CD14-positive monocyte (primary cell): ENCODE results near the gene TULP3. TPM values are rescaled to one million over a fixed set of nuclear protein-coding genes. Genes with fewer than 3 reads are reported as not detected.

Experiments
- DNase-seq, 3 donors: peaks; one replicate each; pipeline ENCODE4 v3.0.0-alpha.2; 2011 to 2022
- H2AFZ ChIP-seq: 2 replicates; pipeline ENCODE4 v1.6.0; 2012; ENCODE audit warnings: mild to moderate bottlenecking, low read depth, low read length, inconsistent platforms; ENCODE audit not compliant: insufficient read depth, poor library complexity, severe bottlenecking
- H3K27ac ChIP-seq, 2 donors: 1 replicate in 1 of 2; 2 replicates in 1 of 2; pipeline ENCODE4 v1.5.1; 2012 to 2013; ENCODE audit warnings: low read length in 2 of 2, control low read depth in 1 of 2, inconsistent platforms in 1 of 2, low read depth in 1 of 2, mild to moderate bottlenecking in 1 of 2
- H3K27me3 ChIP-seq, 2 donors: one replicate each; pipeline versions ENCODE4 v1.6.0 to v1.6.1; 2011 to 2013; ENCODE audit warnings: low read length in 2 of 2; ENCODE audit not compliant: control insufficient read depth in 2 of 2, insufficient read depth in 2 of 2
- H3K36me3 ChIP-seq, 2 donors: replicated peaks in 1 of 2; 1 replicate in 1 of 2; 2 replicates in 1 of 2; pipeline versions ENCODE4 v1.5.1 to v1.6.1; 2012 to 2013; ENCODE audit warnings: low read length in 2 of 2, control low read depth in 1 of 2, inconsistent platforms in 1 of 2, mild to moderate bottlenecking in 1 of 2; ENCODE audit not compliant: insufficient read depth in 2 of 2, control insufficient read depth in 1 of 2
- H3K4me1 ChIP-seq, 2 donors: 1 replicate in 1 of 2; 2 replicates in 1 of 2; pipeline versions ENCODE4 v1.5.1 to v1.6.1; 2012 to 2013; ENCODE audit warnings: low read length in 2 of 2, control low read depth in 1 of 2, inconsistent platforms in 1 of 2, mild to moderate bottlenecking in 1 of 2, moderate library complexity in 1 of 2; ENCODE audit not compliant: insufficient read depth in 2 of 2, control insufficient read depth in 1 of 2
- H3K4me2 ChIP-seq: replicated peaks from 2 replicates; pipeline ENCODE3; 2012; ENCODE audit warnings: low read length, moderate library complexity, mild to moderate bottlenecking; ENCODE audit not compliant: poor library complexity, severe bottlenecking; ENCODE audit errors: extremely low read depth
- H3K4me3 ChIP-seq, 3 experiments: fragments of 200-600 bp in 1 of 3; sonication (generic) in 1 of 3; replicated peaks in 1 of 3; 1 replicate in 2 of 3; 2 replicates in 1 of 3; pipeline ENCODE4 v1.5.1; 2011 to 2013; ENCODE audit warnings: low read length in 3 of 3, mild to moderate bottlenecking in 3 of 3, control low read depth in 2 of 3, low read depth in 2 of 3, inconsistent platforms in 1 of 3, moderate library complexity in 1 of 3
- H3K79me2 ChIP-seq: 2 replicates; pipeline ENCODE4 v1.6.0; 2012; ENCODE audit warnings: mild to moderate bottlenecking, control low read depth, inconsistent platforms, low read length, moderate library complexity; ENCODE audit not compliant: insufficient read depth
- H3K9ac ChIP-seq: 2 replicates; pipeline ENCODE4 v1.6.0; 2017; ENCODE audit warnings: low read length, mild to moderate bottlenecking; ENCODE audit not compliant: insufficient read depth, poor library complexity, severe bottlenecking
- H3K9me3 ChIP-seq, 2 donors: replicated peaks in 1 of 2; 1 replicate in 1 of 2; 2 replicates in 1 of 2; pipeline versions ENCODE4 v1.5.1 to v1.6.1; 2012 to 2013; ENCODE audit warnings: low read length in 2 of 2, control low read depth in 1 of 2; ENCODE audit not compliant: control insufficient read depth in 1 of 2, insufficient read depth in 1 of 2
- H4K20me1 ChIP-seq: 2 replicates; pipeline ENCODE4 v1.6.0; 2012; ENCODE audit warnings: mild to moderate bottlenecking, low read length, control low read depth, moderate library complexity; ENCODE audit not compliant: insufficient read depth
- H3K27ac Mint-ChIP-seq, 7 donors: one replicate each; pipeline ENCODE4 v1.8.0; 2020; ENCODE audit warnings: mild to moderate bottlenecking in 7 of 7, mixed read lengths in 7 of 7, moderate library complexity in 6 of 7, inconsistent platforms in 2 of 7
- H3K27me3 Mint-ChIP-seq, 3 donors: one replicate each; pipeline ENCODE4 v1.8.0; 2021 to 2022; ENCODE audit warnings: low read depth in 3 of 3, mild to moderate bottlenecking in 3 of 3, mixed read lengths in 3 of 3, moderate library complexity in 3 of 3, inconsistent platforms in 1 of 3
- H3K36me3 Mint-ChIP-seq, 2 donors: one replicate each; pipeline ENCODE4 v1.8.0; 2020; ENCODE audit warnings: mixed read lengths in 2 of 2, inconsistent platforms in 1 of 2, mild to moderate bottlenecking in 1 of 2
- H3K4me1 Mint-ChIP-seq: one replicate; pipeline ENCODE4 v1.8.0; 2020; ENCODE audit warnings: mild to moderate bottlenecking, mixed read lengths
- H3K4me3 Mint-ChIP-seq, 2 donors: one replicate each; pipeline ENCODE4 v1.8.0; 2020; ENCODE audit warnings: mild to moderate bottlenecking in 2 of 2, mixed read lengths in 2 of 2, moderate library complexity in 1 of 2
- H3K9me3 Mint-ChIP-seq, 7 donors: one replicate each; pipeline ENCODE4 v1.8.0; 2020 to 2022; ENCODE audit warnings: mixed read lengths in 7 of 7, mild to moderate bottlenecking in 6 of 7, moderate library complexity in 6 of 7, inconsistent platforms in 2 of 7
- CTCF ChIP-seq: fragments of 200-600 bp; IDR thresholded peaks from one replicate; pipeline ENCODE4 v1.8.0; 2022; ENCODE audit warnings: antibody characterized with exemption, mild to moderate bottlenecking
- WGBS: methylation state at CpG from one replicate; pipeline ENCODE4 v1.1.5; 2013; ENCODE audit warnings: missing lambda C conversion rate; ENCODE audit not compliant: insufficient coverage; 5-methylcytosine and 5-hydroxymethylcytosine counted together
- intact Hi-C, 2 donors: fragments of 100-400 bp; cut with micrococcal nuclease; formaldehyde crosslinking; loops; one replicate each; pipeline versions ENCODE4 v1.15.0 to v1.15.1; 2023
- polyA plus RNA-seq, 3 donors: library from polyadenylated mRNA; depleted of rRNA in 1 of 3; unstranded in 2 of 3; stranded (reverse) in 1 of 3; fragments of 300-500 nt in 2 of 3; fragments of >200 nt in 1 of 3; fragmentation: Illumina TruSeq in 2 of 3; gene quantifications; 1 replicate in 2 of 3; 2 replicates in 1 of 3; pipeline ENCODE4 v1.2.3, GENCODE V29; 2012 to 2021

Gene TULP3
- polyA plus RNA-seq, 3 donors, result 1.7 to 3.6 (median 2.3) TPM

DNA sequence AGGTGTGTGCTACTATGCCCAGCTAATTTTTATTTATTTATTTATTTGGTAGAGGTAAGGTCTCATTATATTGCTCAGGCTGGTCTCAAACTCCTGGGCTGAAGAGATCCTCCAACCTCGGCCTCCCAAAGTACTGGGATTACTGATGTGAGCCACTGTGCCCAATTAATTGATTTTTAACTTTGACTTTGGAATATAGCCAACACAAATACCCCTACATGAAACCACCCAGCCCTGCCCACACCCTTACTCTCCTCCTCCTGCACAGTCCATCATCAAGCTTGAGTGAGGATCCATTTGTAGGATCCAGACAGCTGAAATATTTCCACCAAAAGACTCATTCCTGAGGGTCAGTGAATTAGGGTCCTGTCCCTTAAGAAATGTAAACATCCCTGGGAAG, 65.2 kb downstream of the TULP3 start:
- no CpG with 5 or more reads among the region's 1 CpG for WGBS
- Histone ChIP-seq H3K4me3 (no peak overlapping the region), H4K20me1 (no peaks in the 10 kb centered on the region), H3K4me1 (no peaks in the 10 kb centered on the region), H3K27me3 (peaks cover 29 to 41% of the 10 kb centered on the region in 2 donors), H3K36me3 (no peaks in the 10 kb centered on the region), H3K9me3 (peaks cover 0 to 15% of the 10 kb centered on the region in 2 donors), H3K9ac (no peak overlapping the region), H2AFZ (no peak overlapping the region), H3K27ac (no peak overlapping the region), H3K79me2 (no peaks in the 10 kb centered on the region), H3K4me2 (no peak overlapping the region)
- no peak for DNase-seq
- no peak overlapping the region for H3K27ac Mint-ChIP-seq
- no peak overlapping the region for H3K4me3 Mint-ChIP-seq
- intact Hi-C loops, result no loop called here
- peaks cover 0 to 11% (median 1%) of the 10 kb centered on the region in 7 donors for H3K9me3 Mint-ChIP-seq
- peaks cover 14% of the 10 kb centered on the region for H3K4me1 Mint-ChIP-seq
- peaks cover 45 to 58% (median 50%) of the 10 kb centered on the region in 3 donors for H3K27me3 Mint-ChIP-seq
- TF ChIP-seq CTCF, result no peak
- H3K36me3 Mint-ChIP-seq, result peaks cover 0 to 4% of the 10 kb centered on the region in 2 donors

DNA sequence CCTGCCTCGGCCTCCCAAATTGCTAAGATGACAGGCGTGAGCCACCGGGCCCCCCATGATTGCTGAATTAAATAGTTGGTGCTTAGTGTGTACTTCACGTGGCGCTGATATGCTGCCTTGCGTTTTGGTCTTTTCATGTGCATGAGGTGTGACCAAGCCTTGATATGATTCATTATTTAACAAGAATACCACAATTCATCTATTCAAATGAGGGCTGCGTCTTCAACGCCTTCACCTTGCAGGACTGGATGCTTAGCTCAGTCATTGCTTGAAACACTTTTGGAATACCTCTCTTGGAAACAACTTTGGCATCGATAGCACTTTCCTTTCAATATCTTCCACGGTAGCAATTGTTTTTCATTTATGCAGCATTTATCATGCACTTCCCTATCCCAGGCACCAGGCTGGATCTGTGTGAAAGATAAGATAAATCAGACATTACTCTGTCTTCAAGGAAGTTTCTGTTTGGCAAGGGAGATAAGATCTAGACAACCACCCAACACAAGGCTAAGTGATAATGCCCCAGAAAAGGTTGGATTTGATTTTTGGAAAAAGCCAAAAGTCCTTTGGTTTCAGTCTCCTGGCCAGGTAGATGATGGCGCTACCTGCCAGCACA, 67.2 kb downstream of the TULP3 start:
- peaks cover 14% of the 10 kb centered on the region for H3K4me1 Mint-ChIP-seq
- no peak for TF ChIP-seq CTCF
- peaks cover 51 to 75% (median 64%) of the 10 kb centered on the region in 3 donors for H3K27me3 Mint-ChIP-seq
- Histone ChIP-seq H3K4me1 (no peaks in the 10 kb centered on the region), H3K27ac (no peak overlapping the region), H3K27me3 (peaks cover 38 to 55% of the 10 kb centered on the region in 2 donors), H3K4me3 (no peak overlapping the region), H4K20me1 (no peaks in the 10 kb centered on the region), H2AFZ (no peak overlapping the region), H3K9ac (no peak overlapping the region), H3K4me2 (no peak overlapping the region), H3K36me3 (no peaks in the 10 kb centered on the region), H3K79me2 (no peaks in the 10 kb centered on the region), H3K9me3 (peaks cover 0 to 15% of the 10 kb centered on the region in 2 donors)
- peaks cover 0 to 11% (median 1%) of the 10 kb centered on the region in 7 donors for H3K9me3 Mint-ChIP-seq
- WGBS, result 33% methylated on average over 1 of the region's 11 CpGs
- peaks cover 0 to 4% of the 10 kb centered on the region in 2 donors for H3K36me3 Mint-ChIP-seq
- no peak overlapping the region for H3K27ac Mint-ChIP-seq
- intact Hi-C loops, result no loop called here
- peak overlapping the region in 1 of 2 donors; percentile 82 for H3K4me3 Mint-ChIP-seq
- no peak for DNase-seq
